Chondrocyte (in vitro differentiated cells): ENCODE data around the gene PREP. TPM values are rescaled to one million over a fixed set of nuclear protein-coding genes. Genes with fewer than 3 reads are reported as not detected.

Experiments used
- DNase-seq: peaks from one replicate; pipeline ENCODE4 v3.0.0; 2021; ENCODE audit warnings: mixed read lengths, low spot score
- H3K27ac Mint-ChIP-seq: one replicate; pipeline ENCODE4 v1.8.0; 2021; ENCODE audit warnings: mild to moderate bottlenecking, moderate library complexity, mixed read lengths; ENCODE audit not compliant: unreplicated experiment
- H3K27me3 Mint-ChIP-seq: 2 replicates; pipeline ENCODE4 v1.8.0; 2021; ENCODE audit warnings: low read depth, mixed read lengths
- H3K36me3 Mint-ChIP-seq: 2 replicates; pipeline ENCODE4 v1.8.0; 2021; ENCODE audit warnings: low read depth, mixed read lengths
- H3K4me1 Mint-ChIP-seq: 2 replicates; pipeline ENCODE4 v1.8.0; 2021; ENCODE audit warnings: low read depth, mild to moderate bottlenecking, mixed read lengths
- H3K4me3 Mint-ChIP-seq: one replicate; pipeline ENCODE4 v1.8.0; 2021; ENCODE audit warnings: mild to moderate bottlenecking, moderate library complexity, mixed read lengths; ENCODE audit not compliant: unreplicated experiment
- H3K9me3 Mint-ChIP-seq: 2 replicates; pipeline ENCODE4 v1.8.0; 2021; ENCODE audit warnings: low read depth, mixed read lengths
- total RNA-seq: library from RNA; stranded (reverse); gene quantifications from 3 replicates; pipeline ENCODE4 v1.2.1, GENCODE V29; 2021
- TF ChIP-seq, protein P1 (sequence below): fragments of 200-600 bp; sonication (generic); IDR thresholded peaks from 2 replicates; pipeline ENCODE4 v1.5.0; 2021; ENCODE audit warnings: antibody characterized with exemption, mild to moderate bottlenecking, moderate library complexity

PREP gene
- total RNA-seq, 1 donor from 2014 or later, result 32.9 TPM

DNA sequence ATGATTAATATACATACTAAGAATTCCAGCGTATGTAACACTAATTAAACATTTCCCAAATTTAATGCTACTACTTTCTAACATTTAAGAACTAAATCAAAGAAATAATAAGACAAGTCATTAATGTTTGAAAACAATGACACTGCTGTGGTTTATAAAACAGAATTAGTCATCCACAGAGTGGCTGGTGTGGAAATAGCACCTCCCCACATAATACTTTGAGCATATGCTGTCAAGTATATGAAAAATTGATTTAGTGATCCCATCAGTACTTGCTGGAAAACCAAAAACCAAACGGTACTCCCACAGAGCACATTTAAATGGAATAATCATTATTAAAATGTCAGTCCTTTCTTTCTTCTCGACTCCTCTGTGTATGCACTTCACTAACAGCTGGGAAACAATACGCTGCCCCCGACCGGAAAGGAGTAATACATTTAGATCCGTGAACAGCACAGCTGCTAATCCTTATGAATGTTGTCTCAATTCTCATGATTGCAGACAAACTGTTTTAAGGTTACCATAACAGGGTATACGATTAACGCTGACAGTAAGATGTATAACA is 78.4 kb downstream of the PREP start:
- TF ChIP-seq, protein P1, sequence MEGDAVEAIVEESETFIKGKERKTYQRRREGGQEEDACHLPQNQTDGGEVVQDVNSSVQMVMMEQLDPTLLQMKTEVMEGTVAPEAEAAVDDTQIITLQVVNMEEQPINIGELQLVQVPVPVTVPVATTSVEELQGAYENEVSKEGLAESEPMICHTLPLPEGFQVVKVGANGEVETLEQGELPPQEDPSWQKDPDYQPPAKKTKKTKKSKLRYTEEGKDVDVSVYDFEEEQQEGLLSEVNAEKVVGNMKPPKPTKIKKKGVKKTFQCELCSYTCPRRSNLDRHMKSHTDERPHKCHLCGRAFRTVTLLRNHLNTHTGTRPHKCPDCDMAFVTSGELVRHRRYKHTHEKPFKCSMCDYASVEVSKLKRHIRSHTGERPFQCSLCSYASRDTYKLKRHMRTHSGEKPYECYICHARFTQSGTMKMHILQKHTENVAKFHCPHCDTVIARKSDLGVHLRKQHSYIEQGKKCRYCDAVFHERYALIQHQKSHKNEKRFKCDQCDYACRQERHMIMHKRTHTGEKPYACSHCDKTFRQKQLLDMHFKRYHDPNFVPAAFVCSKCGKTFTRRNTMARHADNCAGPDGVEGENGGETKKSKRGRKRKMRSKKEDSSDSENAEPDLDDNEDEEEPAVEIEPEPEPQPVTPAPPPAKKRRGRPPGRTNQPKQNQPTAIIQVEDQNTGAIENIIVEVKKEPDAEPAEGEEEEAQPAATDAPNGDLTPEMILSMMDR, result no peak
- Mint-ChIP-seq H3K4me1 (peaks cover 27% of the 10 kb centered on the region), H3K27me3 (no peaks in the 10 kb centered on the region), H3K27ac (no peak overlapping the region), H3K4me3 (no peak overlapping the region), H3K9me3 (no peaks in the 10 kb centered on the region), H3K36me3 (peaks cover 20% of the 10 kb centered on the region)
- no peak for DNase-seq

DNA sequence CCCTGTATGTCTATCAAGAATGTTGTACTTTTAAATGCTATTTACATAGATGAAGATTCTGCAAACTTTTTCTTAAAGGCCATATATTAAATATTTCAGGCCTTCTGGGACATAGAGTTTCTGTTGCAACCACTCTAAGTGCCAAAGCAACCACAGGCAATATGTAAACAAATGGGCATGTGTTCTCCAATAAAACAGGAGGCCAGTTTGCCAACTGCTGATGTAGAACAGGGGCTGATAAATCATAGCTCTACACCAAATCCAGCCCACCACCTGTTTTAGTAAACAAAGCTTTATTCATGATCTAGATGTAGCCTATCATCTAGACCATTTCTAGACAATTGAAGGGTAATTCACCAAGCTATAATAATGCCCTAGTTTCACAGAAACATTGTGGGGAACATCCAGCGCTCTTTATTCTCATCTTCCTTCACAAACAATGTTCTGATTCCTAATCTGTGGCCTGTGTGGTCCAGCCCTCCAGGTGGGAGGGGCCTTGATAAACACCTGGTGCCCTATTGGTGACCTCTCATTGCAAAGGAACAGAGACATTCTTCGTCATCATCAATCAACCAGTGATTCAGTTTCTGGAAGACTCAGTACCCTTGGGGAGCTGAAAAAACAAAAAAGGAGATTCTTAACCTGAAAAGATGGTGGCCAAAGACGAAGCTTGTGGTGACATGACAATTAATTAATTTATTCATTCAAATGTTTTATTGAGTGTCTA is 80.2 kb downstream of the PREP start:
- H3K4me1 Mint-ChIP-seq, result peaks cover 38% of the 10 kb centered on the region
- no peaks in the 10 kb centered on the region for H3K27me3 Mint-ChIP-seq
- H3K9me3 Mint-ChIP-seq, result no peaks in the 10 kb centered on the region
- TF ChIP-seq, protein P1, result no peak
- no peak overlapping the region for H3K27ac Mint-ChIP-seq
- H3K4me3 Mint-ChIP-seq, result no peak overlapping the region
- no peak for DNase-seq
- peaks cover 18% of the 10 kb centered on the region for H3K36me3 Mint-ChIP-seq

DNA sequence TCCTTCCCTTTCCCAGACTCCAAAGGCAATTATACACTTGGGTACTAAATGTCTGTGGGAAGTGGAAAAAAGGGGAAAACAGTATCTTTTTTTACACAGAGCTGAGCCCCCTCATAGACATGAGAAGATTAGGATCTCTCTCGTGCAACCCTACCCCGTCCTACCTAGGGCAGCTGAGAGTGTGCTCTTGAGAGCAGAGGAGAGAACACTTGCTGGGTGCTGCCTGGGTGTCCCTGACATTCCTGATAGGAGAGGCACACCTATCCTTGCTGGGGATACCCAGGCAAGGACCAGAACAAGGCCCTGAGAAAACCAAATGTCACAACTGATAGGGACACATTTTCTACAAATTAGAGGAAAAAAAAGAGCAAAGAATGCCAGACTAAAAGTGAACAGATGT is 81.2 kb downstream of the PREP start:
- Mint-ChIP-seq H3K27me3 (no peaks in the 10 kb centered on the region), H3K36me3 (peaks cover 21% of the 10 kb centered on the region), H3K4me3 (no peak overlapping the region), H3K27ac (no peak overlapping the region), H3K9me3 (no peaks in the 10 kb centered on the region), H3K4me1 (peaks cover 29% of the 10 kb centered on the region)
- TF ChIP-seq, protein P1, result no peak
- DNase-seq, result no peak

DNA sequence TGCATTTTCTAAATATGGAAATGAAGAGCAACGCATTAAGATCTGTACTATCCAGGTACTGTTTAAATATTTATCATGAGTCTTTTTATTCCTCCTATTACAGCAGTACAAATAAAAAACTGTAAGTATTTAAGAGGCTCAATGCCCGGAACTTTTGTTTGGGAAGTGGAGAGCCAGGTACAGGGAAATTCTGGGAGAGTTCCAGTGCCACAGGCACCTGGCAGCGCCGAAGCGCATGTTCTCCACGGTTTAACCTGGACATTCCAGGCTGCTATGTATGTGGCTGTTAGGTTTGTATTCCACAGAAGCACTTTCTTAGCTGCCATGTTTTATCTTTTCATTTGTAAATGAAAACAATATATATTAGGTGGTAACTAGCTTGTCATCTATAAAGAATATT is 81.7 kb downstream of the PREP start:
- Mint-ChIP-seq H3K27me3 (no peaks in the 10 kb centered on the region), H3K9me3 (no peaks in the 10 kb centered on the region), H3K36me3 (peaks cover 23% of the 10 kb centered on the region), H3K4me1 (peaks cover 25% of the 10 kb centered on the region), H3K4me3 (no peak overlapping the region), H3K27ac (no peak overlapping the region)
- no peak for DNase-seq
- TF ChIP-seq, protein P1, result no peak

DNA sequence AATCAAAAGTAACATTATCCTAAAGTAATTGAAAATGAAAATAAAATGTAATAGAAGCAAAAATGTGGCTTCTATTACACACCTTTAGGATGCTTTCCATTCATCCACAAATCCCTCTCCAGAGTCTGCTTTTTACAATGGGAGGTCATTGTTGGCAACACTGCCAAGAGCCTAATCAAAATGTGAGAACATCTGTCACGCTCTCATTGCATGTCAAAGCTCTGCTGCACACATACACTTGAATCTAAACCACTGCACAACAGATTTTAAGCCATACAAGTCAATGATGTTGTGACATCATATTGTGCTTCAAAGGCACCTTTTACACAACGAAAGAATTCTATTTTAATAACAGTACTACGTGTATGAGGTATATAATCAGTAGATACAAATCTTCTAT is 82.1 kb downstream of the PREP start:
- Mint-ChIP-seq H3K4me1 (peaks cover 23% of the 10 kb centered on the region), H3K36me3 (peaks cover 27% of the 10 kb centered on the region), H3K27me3 (no peaks in the 10 kb centered on the region), H3K27ac (no peak overlapping the region), H3K9me3 (no peaks in the 10 kb centered on the region), H3K4me3 (no peak overlapping the region)
- TF ChIP-seq, protein P1, result no peak
- no peak for DNase-seq
